Lower leg skin (tissue), 3 donors: ENCODE results near the gene PARS2.

Experiments used
- POLR2A ChIP-seq, 2 donors: fragments of 450-650 bp; IDR thresholded peaks; one replicate each; pipeline ENCODE4 v1.6.1; 2016 to 2017; ENCODE audit warnings: antibody characterized with exemption in 2 of 2, mild to moderate bottlenecking in 1 of 2, moderate library complexity in 1 of 2
- TF ChIP-seq, protein P1 (sequence below), 3 donors: fragments of 450-650 bp; IDR thresholded peaks; one replicate each; pipeline ENCODE4 v1.5.1; 2016; ENCODE audit warnings: antibody characterized with exemption in 3 of 3, mild to moderate bottlenecking in 3 of 3, moderate library complexity in 2 of 3

GRCh38 chr1:54805466-54805865 is 41.1 kb upstream of the PARS2 start:
- no peak for TF ChIP-seq POLR2A (IDR thresholded peaks at IDR 0.05)
- TF ChIP-seq, protein P1, sequence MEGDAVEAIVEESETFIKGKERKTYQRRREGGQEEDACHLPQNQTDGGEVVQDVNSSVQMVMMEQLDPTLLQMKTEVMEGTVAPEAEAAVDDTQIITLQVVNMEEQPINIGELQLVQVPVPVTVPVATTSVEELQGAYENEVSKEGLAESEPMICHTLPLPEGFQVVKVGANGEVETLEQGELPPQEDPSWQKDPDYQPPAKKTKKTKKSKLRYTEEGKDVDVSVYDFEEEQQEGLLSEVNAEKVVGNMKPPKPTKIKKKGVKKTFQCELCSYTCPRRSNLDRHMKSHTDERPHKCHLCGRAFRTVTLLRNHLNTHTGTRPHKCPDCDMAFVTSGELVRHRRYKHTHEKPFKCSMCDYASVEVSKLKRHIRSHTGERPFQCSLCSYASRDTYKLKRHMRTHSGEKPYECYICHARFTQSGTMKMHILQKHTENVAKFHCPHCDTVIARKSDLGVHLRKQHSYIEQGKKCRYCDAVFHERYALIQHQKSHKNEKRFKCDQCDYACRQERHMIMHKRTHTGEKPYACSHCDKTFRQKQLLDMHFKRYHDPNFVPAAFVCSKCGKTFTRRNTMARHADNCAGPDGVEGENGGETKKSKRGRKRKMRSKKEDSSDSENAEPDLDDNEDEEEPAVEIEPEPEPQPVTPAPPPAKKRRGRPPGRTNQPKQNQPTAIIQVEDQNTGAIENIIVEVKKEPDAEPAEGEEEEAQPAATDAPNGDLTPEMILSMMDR (IDR thresholded peaks at IDR 0.05), result no peak
